DOHH2 (cell line): Measurements from ENCODE around the gene FAT4.

Source experiments
- H3F3A ChIP-seq: fragments of 200-600 bp; sonication (generic), shearing (Covaris generic); 2 replicates; pipeline ENCODE4 v1.6.0; 2016; ENCODE audit warnings: antibody characterized with exemption, mild to moderate bottlenecking; ENCODE audit not compliant: control insufficient read depth, insufficient read depth
- H3K27ac ChIP-seq: fragments of 200-600 bp; sonication (generic); 2 replicates; pipeline ENCODE4 v1.5.1; 2014; ENCODE audit warnings: low read depth, mild to moderate bottlenecking, low read length, moderate library complexity
- H3K27me3 ChIP-seq: fragments of 200-600 bp; sonication (generic); 2 replicates; pipeline ENCODE4 v1.6.1; 2014; ENCODE audit warnings: mild to moderate bottlenecking, low read length, mixed read lengths; ENCODE audit not compliant: control insufficient read depth
- H3K36me3 ChIP-seq: fragments of 200-600 bp; sonication (generic); 2 replicates; pipeline ENCODE4 v1.6.1; 2014; ENCODE audit warnings: mild to moderate bottlenecking, low read length, moderate library complexity, mixed read lengths; ENCODE audit not compliant: control insufficient read depth
- H3K4me1 ChIP-seq: fragments of 200-600 bp; sonication (generic); 2 replicates; pipeline ENCODE4 v1.6.1; 2014; ENCODE audit warnings: mild to moderate bottlenecking, low read length, mixed read lengths; ENCODE audit not compliant: control insufficient read depth
- H3K4me2 ChIP-seq: fragments of 200-600 bp; sonication (generic); 2 replicates; pipeline ENCODE4 v1.6.0; 2014; ENCODE audit warnings: mild to moderate bottlenecking, low read length, moderate library complexity
- H3K4me3 ChIP-seq: fragments of 200-600 bp; sonication (generic); 2 replicates; pipeline ENCODE4 v1.5.1; 2014; ENCODE audit warnings: mild to moderate bottlenecking, low read length, mixed read lengths
- H3K79me2 ChIP-seq: fragments of 200-600 bp; sonication (generic); 2 replicates; pipeline ENCODE4 v1.6.1; 2014; ENCODE audit warnings: mild to moderate bottlenecking, low read length, mixed read lengths; ENCODE audit not compliant: control insufficient read depth
- H3K9me2 ChIP-seq: fragments of 200-600 bp; sonication (generic); replicated peaks from 2 replicates; pipeline ENCODE4 v1.6.1; 2014; ENCODE audit warnings: mild to moderate bottlenecking, low read length, mixed read lengths; ENCODE audit not compliant: control insufficient read depth
- H3K9me3 ChIP-seq: fragments of 200-600 bp; sonication (generic); 2 replicates; pipeline ENCODE4 v1.6.1; 2014; ENCODE audit warnings: antibody characterized with exemption, low read length, mixed read lengths; ENCODE audit not compliant: control insufficient read depth, insufficient read depth
- H4K20me1 ChIP-seq: fragments of 200-600 bp; sonication (generic); 2 replicates; pipeline ENCODE4 v1.6.0; 2014; ENCODE audit warnings: low read depth, mild to moderate bottlenecking, antibody characterized with exemption, low read length, moderate library complexity; ENCODE audit not compliant: control insufficient read depth, insufficient read depth
- EZH2phosphoT487 ChIP-seq: fragments of 200-600 bp; sonication (generic); IDR thresholded peaks from 2 replicates; pipeline ENCODE4 v1.6.1; 2017; ENCODE audit warnings: borderline replicate concordance, mild to moderate bottlenecking, antibody characterized with exemption, low read length, moderate library complexity, mixed read lengths
- TF ChIP-seq, protein P1 (sequence below): fragments of 200-600 bp; sonication (generic); IDR thresholded peaks from one replicate; pipeline ENCODE4 v1.5.1; 2014; ENCODE audit warnings: antibody characterized with exemption, mild to moderate bottlenecking, low read depth, low read length; ENCODE audit not compliant: poor library complexity, severe bottlenecking

FAT4 gene, protein sequence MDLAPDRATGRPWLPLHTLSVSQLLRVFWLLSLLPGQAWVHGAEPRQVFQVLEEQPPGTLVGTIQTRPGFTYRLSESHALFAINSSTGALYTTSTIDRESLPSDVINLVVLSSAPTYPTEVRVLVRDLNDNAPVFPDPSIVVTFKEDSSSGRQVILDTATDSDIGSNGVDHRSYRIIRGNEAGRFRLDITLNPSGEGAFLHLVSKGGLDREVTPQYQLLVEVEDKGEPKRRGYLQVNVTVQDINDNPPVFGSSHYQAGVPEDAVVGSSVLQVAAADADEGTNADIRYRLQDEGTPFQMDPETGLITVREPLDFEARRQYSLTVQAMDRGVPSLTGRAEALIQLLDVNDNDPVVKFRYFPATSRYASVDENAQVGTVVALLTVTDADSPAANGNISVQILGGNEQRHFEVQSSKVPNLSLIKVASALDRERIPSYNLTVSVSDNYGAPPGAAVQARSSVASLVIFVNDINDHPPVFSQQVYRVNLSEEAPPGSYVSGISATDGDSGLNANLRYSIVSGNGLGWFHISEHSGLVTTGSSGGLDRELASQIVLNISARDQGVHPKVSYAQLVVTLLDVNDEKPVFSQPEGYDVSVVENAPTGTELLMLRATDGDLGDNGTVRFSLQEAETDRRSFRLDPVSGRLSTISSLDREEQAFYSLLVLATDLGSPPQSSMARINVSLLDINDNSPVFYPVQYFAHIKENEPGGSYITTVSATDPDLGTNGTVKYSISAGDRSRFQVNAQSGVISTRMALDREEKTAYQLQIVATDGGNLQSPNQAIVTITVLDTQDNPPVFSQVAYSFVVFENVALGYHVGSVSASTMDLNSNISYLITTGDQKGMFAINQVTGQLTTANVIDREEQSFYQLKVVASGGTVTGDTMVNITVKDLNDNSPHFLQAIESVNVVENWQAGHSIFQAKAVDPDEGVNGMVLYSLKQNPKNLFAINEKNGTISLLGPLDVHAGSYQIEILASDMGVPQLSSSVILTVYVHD (N-terminal part only)

DNA sequence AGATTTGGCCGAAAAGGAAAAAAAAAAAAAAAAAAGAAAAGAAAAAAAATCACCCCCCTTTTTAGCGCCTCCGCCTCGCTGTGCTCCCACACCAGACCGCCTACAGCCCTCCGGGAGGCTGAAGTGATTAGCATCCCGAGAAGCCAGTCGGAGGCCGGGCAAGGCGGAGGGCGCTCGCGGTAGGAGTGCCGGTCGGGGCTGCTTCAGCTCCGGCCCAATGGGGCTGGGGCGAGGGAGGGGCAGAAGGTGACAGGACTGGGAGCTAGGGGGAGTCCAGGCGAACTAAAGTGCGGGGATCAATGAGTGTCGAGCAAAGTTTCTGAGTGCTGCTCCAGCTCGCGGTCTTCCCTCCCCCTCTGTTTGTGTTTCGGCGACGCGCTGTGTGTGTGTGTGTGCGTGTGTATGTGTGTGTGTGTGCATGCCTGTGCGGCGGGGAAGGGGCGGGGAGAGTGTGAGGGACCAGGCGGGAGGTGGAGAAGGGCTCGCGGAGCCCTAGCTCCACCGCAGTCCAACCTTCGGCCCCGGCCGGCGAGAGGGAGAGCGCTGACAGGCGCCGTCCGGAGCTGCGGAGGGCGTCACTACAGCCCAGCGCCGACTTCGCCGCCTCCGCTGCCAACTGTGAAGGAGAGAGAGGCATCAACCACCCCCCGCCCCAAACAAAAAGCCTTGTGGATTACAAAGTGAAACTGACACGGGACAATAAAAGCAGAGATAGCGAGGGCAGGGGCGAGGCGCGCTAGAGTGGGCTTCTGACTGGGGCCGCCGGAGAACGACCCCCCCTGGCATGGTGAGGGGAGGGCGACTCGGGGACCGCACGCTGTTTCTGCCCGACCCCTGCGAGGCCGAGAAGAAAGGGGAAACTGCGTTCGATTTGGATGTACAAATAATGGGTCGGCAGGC, at the start of gene FAT4:
FAT4 (plus strand) TSS at position 280 of the 900 bp plus-strand sequence. CDS start 1,457 bp downstream, outside the sequence.
- Histone ChIP-seq H3K36me3 (no peaks in the 10 kb centered on the region), H3K27ac (no peak within 1 kb of the TSS), H3K9me2 (no peaks in the 10 kb centered on the region; the same call in 1 of the 2 replicates), H3K9me3 (peaks cover 4% of the 10 kb centered on the region; the same call in 1 of the 2 replicates), H4K20me1 (no peaks in the 10 kb centered on the region), H3K4me3 (no peak within 1 kb of the TSS), H3F3A (no peaks in the 10 kb centered on the region), H3K79me2 (no peaks in the 10 kb centered on the region), H3K27me3 (peaks cover 4% of the 10 kb centered on the region; the same call in 1 of the 2 replicates), H3K4me2 (no peak within 1 kb of the TSS), H3K4me1 (no peaks in the 10 kb centered on the region)
- TF ChIP-seq, protein P1, sequence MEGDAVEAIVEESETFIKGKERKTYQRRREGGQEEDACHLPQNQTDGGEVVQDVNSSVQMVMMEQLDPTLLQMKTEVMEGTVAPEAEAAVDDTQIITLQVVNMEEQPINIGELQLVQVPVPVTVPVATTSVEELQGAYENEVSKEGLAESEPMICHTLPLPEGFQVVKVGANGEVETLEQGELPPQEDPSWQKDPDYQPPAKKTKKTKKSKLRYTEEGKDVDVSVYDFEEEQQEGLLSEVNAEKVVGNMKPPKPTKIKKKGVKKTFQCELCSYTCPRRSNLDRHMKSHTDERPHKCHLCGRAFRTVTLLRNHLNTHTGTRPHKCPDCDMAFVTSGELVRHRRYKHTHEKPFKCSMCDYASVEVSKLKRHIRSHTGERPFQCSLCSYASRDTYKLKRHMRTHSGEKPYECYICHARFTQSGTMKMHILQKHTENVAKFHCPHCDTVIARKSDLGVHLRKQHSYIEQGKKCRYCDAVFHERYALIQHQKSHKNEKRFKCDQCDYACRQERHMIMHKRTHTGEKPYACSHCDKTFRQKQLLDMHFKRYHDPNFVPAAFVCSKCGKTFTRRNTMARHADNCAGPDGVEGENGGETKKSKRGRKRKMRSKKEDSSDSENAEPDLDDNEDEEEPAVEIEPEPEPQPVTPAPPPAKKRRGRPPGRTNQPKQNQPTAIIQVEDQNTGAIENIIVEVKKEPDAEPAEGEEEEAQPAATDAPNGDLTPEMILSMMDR, result no peak
- no peak for TF ChIP-seq EZH2phosphoT487

DNA sequence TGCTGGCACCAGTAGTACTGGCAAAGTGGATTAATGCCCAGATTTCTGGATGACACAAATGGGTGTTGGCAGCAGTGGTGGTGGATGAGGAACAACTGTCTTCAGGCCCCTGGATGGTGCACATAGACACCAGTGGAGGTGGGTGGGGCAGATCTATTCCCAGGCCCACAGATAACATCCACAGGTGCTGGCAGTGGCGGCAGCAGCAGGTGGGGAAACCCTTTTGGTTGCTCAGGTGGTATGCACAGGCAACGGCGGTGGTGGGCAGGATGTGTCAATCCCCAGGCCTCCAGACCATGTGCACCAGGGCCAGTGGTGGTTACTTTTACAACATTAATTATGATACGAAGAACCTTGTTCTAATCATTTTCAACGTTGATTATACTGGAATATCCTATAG, 48.9 kb upstream of the FAT4 start:
- no peaks in the 10 kb centered on the region for H3K4me1 ChIP-seq
- H3K79me2 ChIP-seq, result no peaks in the 10 kb centered on the region
- TF ChIP-seq EZH2phosphoT487, result no peak
- TF ChIP-seq, protein P1, result no peak
- no peaks in the 10 kb centered on the region for H4K20me1 ChIP-seq
- no peak overlapping the region for H3K27ac ChIP-seq
- H3K9me2 ChIP-seq, result no peaks in the 10 kb centered on the region
- H3K4me3 ChIP-seq, result no peak overlapping the region
- H3K27me3 ChIP-seq, result no peaks in the 10 kb centered on the region
- no peak overlapping the region for H3K4me2 ChIP-seq
- no peaks in the 10 kb centered on the region for H3K36me3 ChIP-seq
- no peaks in the 10 kb centered on the region for H3K9me3 ChIP-seq
- no peaks in the 10 kb centered on the region for H3F3A ChIP-seq

DNA sequence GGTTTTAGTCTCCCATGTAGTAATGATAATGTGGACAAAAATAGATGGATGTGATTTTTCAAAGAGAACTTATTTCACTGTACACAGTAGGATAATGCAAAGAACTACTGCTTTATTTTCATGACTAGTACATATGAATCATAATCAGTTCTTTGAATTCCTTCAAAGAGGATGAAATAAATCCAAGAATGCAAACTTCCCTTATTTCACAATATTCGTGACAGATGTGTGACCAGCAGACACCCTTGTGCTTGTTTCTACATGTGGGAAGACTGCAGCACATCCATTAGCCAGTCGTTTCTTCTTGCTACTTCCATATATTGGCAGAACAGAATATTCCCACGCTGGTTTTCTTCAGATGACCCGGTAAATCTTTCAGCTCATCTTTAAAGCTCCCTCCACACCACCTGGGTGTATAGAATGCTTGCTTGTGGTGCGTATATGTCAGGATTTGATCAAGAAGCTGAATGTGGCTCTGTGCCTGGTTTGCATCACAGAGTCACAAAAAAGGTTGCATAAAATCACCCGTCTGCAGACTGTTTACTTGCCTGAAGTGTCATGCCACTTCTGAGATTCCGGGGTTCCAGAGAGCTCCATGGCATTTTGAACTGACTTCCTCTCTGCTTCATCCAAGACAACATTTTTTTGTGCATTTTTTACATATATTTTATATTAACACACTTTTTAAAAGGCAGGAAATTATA, 47.7 kb upstream of the FAT4 start:
- no peak overlapping the region for H3K27ac ChIP-seq
- TF ChIP-seq EZH2phosphoT487, result no peak
- TF ChIP-seq, protein P1, result no peak
- H3K4me2 ChIP-seq, result no peak overlapping the region

More for the DNA sequence above, 47.7 kb upstream of the FAT4 start:
- no peaks in the 10 kb centered on the region for H3K36me3 ChIP-seq
- H4K20me1 ChIP-seq, result no peaks in the 10 kb centered on the region
- H3F3A ChIP-seq, result no peaks in the 10 kb centered on the region
- no peaks in the 10 kb centered on the region for H3K27me3 ChIP-seq
- H3K4me1 ChIP-seq, result no peaks in the 10 kb centered on the region
- no peaks in the 10 kb centered on the region for H3K79me2 ChIP-seq
- H3K9me2 ChIP-seq, result no peaks in the 10 kb centered on the region
- no peaks in the 10 kb centered on the region for H3K9me3 ChIP-seq
- no peak overlapping the region for H3K4me3 ChIP-seq
